Astrocyte (in vitro differentiated cells and primary cell): ENCODE measurements around the gene BTBD16. TPM values are rescaled to one million over a fixed set of nuclear protein-coding genes. Genes with fewer than 3 reads are reported as not detected.

Experiments used
- DNase-seq: peaks from one replicate; pipeline ENCODE4 v3.0.0-alpha.2; 2010; ENCODE audit warnings: low read depth
- FAIRE-seq: peaks from 2 replicates; lab custom pipeline; 2011; peaks lifted over from hg19 to GRCh38; lab: Jason Lieb, UNC
- H2AFZ ChIP-seq: 2 replicates; pipeline ENCODE4 v1.6.0; 2012; ENCODE audit warnings: low read depth, low read length, inconsistent platforms
- H3K27ac ChIP-seq: 2 replicates; pipeline ENCODE4 v1.5.1; 2011; ENCODE audit warnings: low read depth, low read length, inconsistent platforms
- H3K27me3 ChIP-seq: 2 replicates; pipeline ENCODE4 v1.6.0; 2011; ENCODE audit warnings: low read length, inconsistent platforms; ENCODE audit not compliant: insufficient read depth
- H3K36me3 ChIP-seq: 2 replicates; pipeline ENCODE4 v1.5.1; 2011; ENCODE audit warnings: low read length, inconsistent platforms; ENCODE audit not compliant: insufficient read depth
- H3K4me1 ChIP-seq: 2 replicates; pipeline ENCODE4 v1.5.1; 2011; ENCODE audit warnings: low read length, inconsistent platforms; ENCODE audit not compliant: insufficient read depth
- H3K4me2 ChIP-seq: 2 replicates; pipeline ENCODE4 v1.6.0; 2012; ENCODE audit warnings: low read length, inconsistent platforms
- H3K4me3 ChIP-seq: 2 replicates; pipeline ENCODE4 v1.5.1; 2011; ENCODE audit warnings: low read depth, mild to moderate bottlenecking, low read length, inconsistent platforms; ENCODE audit not compliant: insufficient read depth
- H3K79me2 ChIP-seq: 2 replicates; pipeline ENCODE4 v1.6.0; 2012; ENCODE audit warnings: mild to moderate bottlenecking, low read length, inconsistent platforms; ENCODE audit not compliant: insufficient read depth
- H3K9ac ChIP-seq: 2 replicates; pipeline ENCODE4 v1.6.0; 2012; ENCODE audit warnings: mild to moderate bottlenecking, low read length, inconsistent platforms
- H3K9me3 ChIP-seq: 2 replicates; pipeline ENCODE4 v1.5.1; 2012; ENCODE audit warnings: low read depth, mild to moderate bottlenecking, low read length, inconsistent platforms; ENCODE audit not compliant: insufficient read depth
- H4K20me1 ChIP-seq: 2 replicates; pipeline ENCODE4 v1.6.0; 2012; ENCODE audit warnings: low read length, inconsistent platforms; ENCODE audit not compliant: insufficient read depth
- H3K27ac Mint-ChIP-seq: one replicate; pipeline ENCODE4 v1.8.0; 2021; ENCODE audit warnings: mild to moderate bottlenecking, mixed read lengths; ENCODE audit not compliant: unreplicated experiment
- H3K27me3 Mint-ChIP-seq: one replicate; pipeline ENCODE4 v1.8.0; 2021; ENCODE audit warnings: low read depth, mixed read lengths; ENCODE audit not compliant: unreplicated experiment
- H3K36me3 Mint-ChIP-seq: one replicate; pipeline ENCODE4 v1.8.0; 2021; ENCODE audit warnings: low read depth, mixed read lengths; ENCODE audit not compliant: unreplicated experiment
- H3K4me1 Mint-ChIP-seq: one replicate; pipeline ENCODE4 v1.8.0; 2021; ENCODE audit warnings: low read depth, mixed read lengths; ENCODE audit not compliant: unreplicated experiment
- H3K4me3 Mint-ChIP-seq: one replicate; pipeline ENCODE4 v1.8.0; 2021; ENCODE audit warnings: mild to moderate bottlenecking, moderate library complexity, mixed read lengths; ENCODE audit not compliant: unreplicated experiment
- H3K9me3 Mint-ChIP-seq: one replicate; pipeline ENCODE4 v1.8.0; 2021; ENCODE audit warnings: mild to moderate bottlenecking, mixed read lengths; ENCODE audit not compliant: unreplicated experiment
- EZH2 ChIP-seq: IDR thresholded peaks from 2 replicates; pipeline ENCODE4 v1.6.1; 2012; ENCODE audit warnings: mild to moderate bottlenecking, low read length, inconsistent platforms; ENCODE audit not compliant: insufficient read depth
- total RNA-seq: library from RNA; stranded (reverse); gene quantifications from 2 replicates; pipeline ENCODE4 v1.2.1, GENCODE V29; 2021
- TF ChIP-seq, protein P1 (sequence below): IDR thresholded peaks from 2 replicates; pipeline ENCODE4 v1.5.1; 2011; ENCODE audit warnings: low read depth, mild to moderate bottlenecking, inconsistent platforms, low read length, moderate library complexity; ENCODE audit not compliant: insufficient read depth

Gene BTBD16
- total RNA-seq, 1 donor from 2014 or later: not detected

DNA sequence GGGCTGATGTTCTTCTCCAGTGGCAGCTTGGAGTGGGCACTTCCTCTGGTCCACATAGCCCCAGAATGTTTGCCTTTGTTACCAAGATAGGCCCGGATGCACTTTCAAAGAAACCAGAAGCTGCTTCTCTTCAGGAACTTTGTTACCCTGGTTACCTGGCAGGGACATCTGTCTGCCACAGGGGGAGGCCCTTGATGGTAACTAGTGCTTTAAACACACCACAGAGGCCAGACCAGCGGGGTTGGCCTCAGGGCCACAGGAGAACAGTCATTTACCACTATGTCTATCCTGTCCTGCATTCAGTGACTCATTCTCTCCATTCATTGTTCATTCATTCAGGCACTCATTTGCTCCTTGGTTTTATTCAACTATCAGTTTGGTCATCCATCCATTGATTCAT is 91.5 kb downstream of the BTBD16 start:
- peaks cover 21% of the 10 kb centered on the region for H3K27me3 Mint-ChIP-seq
- H3K4me2 ChIP-seq: no peak overlapping the region
- no peaks in the 10 kb centered on the region for H3K9me3 ChIP-seq
- no peak overlapping the region for H3K4me3 Mint-ChIP-seq
- no peak overlapping the region for H3K9ac ChIP-seq
- H3K36me3 ChIP-seq: no peaks in the 10 kb centered on the region
- no peaks in the 10 kb centered on the region for H3K79me2 ChIP-seq
- peaks cover 5% of the 10 kb centered on the region for H3K9me3 Mint-ChIP-seq
- peaks cover 3% of the 10 kb centered on the region for H3K36me3 Mint-ChIP-seq
- no peaks in the 10 kb centered on the region for H4K20me1 ChIP-seq
- no peaks in the 10 kb centered on the region for H3K4me1 ChIP-seq
- no peak overlapping the region for H3K27ac Mint-ChIP-seq
- H3K27ac ChIP-seq: no peak overlapping the region
- H3K27me3 ChIP-seq: no peaks in the 10 kb centered on the region
- H3K4me1 Mint-ChIP-seq: peaks cover 4% of the 10 kb centered on the region
- DNase-seq: peak; percentile 60
- TF ChIP-seq, protein P1, sequence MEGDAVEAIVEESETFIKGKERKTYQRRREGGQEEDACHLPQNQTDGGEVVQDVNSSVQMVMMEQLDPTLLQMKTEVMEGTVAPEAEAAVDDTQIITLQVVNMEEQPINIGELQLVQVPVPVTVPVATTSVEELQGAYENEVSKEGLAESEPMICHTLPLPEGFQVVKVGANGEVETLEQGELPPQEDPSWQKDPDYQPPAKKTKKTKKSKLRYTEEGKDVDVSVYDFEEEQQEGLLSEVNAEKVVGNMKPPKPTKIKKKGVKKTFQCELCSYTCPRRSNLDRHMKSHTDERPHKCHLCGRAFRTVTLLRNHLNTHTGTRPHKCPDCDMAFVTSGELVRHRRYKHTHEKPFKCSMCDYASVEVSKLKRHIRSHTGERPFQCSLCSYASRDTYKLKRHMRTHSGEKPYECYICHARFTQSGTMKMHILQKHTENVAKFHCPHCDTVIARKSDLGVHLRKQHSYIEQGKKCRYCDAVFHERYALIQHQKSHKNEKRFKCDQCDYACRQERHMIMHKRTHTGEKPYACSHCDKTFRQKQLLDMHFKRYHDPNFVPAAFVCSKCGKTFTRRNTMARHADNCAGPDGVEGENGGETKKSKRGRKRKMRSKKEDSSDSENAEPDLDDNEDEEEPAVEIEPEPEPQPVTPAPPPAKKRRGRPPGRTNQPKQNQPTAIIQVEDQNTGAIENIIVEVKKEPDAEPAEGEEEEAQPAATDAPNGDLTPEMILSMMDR: no peak
- no peak for TF ChIP-seq EZH2
- FAIRE-seq: no peak
- no peak overlapping the region for H3K4me3 ChIP-seq
- H2AFZ ChIP-seq: no peak overlapping the region

DNA sequence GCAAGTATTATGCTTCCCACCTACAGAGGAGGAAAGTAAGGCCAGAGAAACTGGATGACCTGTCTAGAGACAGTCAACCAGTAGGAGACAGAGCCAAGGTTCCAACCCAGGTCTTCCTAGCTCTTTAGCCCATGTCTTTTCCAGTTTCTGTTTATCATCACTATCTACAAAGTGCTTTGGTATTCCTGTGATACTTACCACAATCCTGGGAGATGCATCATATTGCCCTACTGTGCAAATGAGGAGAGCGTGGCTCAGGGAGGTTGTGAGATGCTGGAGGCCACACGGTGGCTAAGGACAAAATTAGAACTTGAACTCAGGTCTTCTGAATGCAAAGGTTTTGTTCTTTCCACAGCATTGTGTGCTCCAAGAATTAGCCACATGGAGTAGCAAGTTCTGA is 92.2 kb downstream of the BTBD16 start:
- H3K36me3 Mint-ChIP-seq: peaks cover 3% of the 10 kb centered on the region
- no peak overlapping the region for H2AFZ ChIP-seq
- no peak for TF ChIP-seq EZH2
- TF ChIP-seq, protein P1: no peak
- H3K4me3 ChIP-seq: no peak overlapping the region
- H3K27ac ChIP-seq: no peak overlapping the region
- peaks cover 21% of the 10 kb centered on the region for H3K27me3 Mint-ChIP-seq
- H3K36me3 ChIP-seq: no peaks in the 10 kb centered on the region
- no peaks in the 10 kb centered on the region for H3K9me3 ChIP-seq
- H3K4me1 ChIP-seq: no peaks in the 10 kb centered on the region
- H3K9ac ChIP-seq: no peak overlapping the region
- peaks cover 3% of the 10 kb centered on the region for H3K27me3 ChIP-seq
- peaks cover 5% of the 10 kb centered on the region for H3K9me3 Mint-ChIP-seq
- DNase-seq (no peak), FAIRE-seq (no peak)
- H3K4me1 Mint-ChIP-seq: peaks cover 6% of the 10 kb centered on the region
- no peak overlapping the region for H3K4me2 ChIP-seq
- H4K20me1 ChIP-seq: no peaks in the 10 kb centered on the region
- no peak overlapping the region for H3K27ac Mint-ChIP-seq
- no peaks in the 10 kb centered on the region for H3K79me2 ChIP-seq
- H3K4me3 Mint-ChIP-seq: no peak overlapping the region

DNA sequence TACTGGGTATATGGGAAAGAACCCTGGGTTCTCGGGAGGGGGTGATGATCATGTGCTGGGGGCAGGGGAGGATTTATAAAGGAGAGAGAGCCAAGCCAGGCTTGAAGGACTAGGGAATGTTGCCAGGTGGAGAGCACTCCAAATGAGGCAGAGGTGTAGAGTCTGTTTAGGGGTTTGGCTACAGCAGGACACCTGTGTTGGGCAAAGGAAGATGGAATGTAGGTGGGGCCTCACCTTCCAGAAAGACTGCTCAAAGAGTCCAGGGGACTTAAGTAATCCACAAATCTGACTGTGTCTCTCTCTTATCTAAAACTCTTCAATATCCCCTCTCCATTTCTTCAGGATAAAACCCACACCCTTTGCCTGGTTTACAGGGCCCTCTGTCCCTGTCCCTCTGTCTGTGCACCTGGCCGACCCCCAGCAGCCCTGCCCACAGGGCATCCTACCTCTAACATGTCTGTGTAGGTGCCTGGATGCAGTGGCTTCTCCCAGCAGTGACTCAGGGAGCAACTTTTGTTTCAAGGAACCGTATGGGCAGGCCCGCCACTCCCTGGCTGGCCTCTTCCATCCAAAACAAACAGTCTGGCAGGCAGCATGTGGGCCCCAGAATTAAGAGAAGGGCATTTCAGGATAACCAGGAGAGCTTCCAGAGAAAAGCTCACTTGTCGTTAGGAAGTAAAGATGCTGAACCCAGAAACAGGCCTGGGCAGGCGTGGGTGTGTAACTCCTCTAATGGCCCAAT is 92.8 kb downstream of the BTBD16 start:
- Histone ChIP-seq H3K79me2 (no peaks in the 10 kb centered on the region), H2AFZ (no peak overlapping the region), H4K20me1 (no peaks in the 10 kb centered on the region), H3K4me1 (no peaks in the 10 kb centered on the region), H3K27me3 (peaks cover 8% of the 10 kb centered on the region), H3K27ac (no peak overlapping the region), H3K4me3 (no peak overlapping the region), H3K9me3 (no peaks in the 10 kb centered on the region), H3K9ac (no peak overlapping the region), H3K4me2 (no peak overlapping the region), H3K36me3 (no peaks in the 10 kb centered on the region)
- no peak for FAIRE-seq
- Mint-ChIP-seq H3K4me1 (peaks cover 12% of the 10 kb centered on the region), H3K36me3 (peaks cover 3% of the 10 kb centered on the region), H3K9me3 (peaks cover 5% of the 10 kb centered on the region), H3K27me3 (peaks cover 21% of the 10 kb centered on the region), H3K4me3 (no peak overlapping the region), H3K27ac (no peak overlapping the region)
- TF ChIP-seq EZH2: no peak
- TF ChIP-seq, protein P1: no peak
- no peak for DNase-seq
